ENCODE results near the gene ANKRD16. TPM values are rescaled to one million over a fixed set of nuclear protein-coding genes. Genes with fewer than 3 reads are reported as not detected.
A peak's percentile ranks its signal among the peaks of the same experiment; 100 is the strongest.

ANKRD16 gene
- total and polyA plus RNA-seq, 2 experiments from 2014 or later = 6.4 to 16.1 TPM

- Mint-ChIP-seq H3K4me3 (no peak overlapping the region), H3K27me3 (ENCODE audit: insufficient read depth, low read depth, poor library complexity) (no peaks in the 10 kb centered on the region), H3K9me3 (no peaks in the 10 kb centered on the region), H3K4me1 (no peaks in the 10 kb centered on the region), H3K36me3 (ENCODE audit: low read depth) (peaks cover 28% of the 10 kb centered on the region), H3K27ac (peak overlapping the region; percentile 36; the same call in 1 of the 2 replicates)
- H3K9me2 ChIP-seq (ENCODE audit: insufficient read depth) = no peaks in the 10 kb centered on the region
- no peak overlapping the region for H3K4me2 ChIP-seq
- ATAC-seq = no peak
- no peaks in the 10 kb centered on the region for H3F3A ChIP-seq (replicated peaks; ENCODE audit: low read depth)
- H3K36me3 ChIP-seq (ENCODE audit: insufficient read depth) = no peaks in the 10 kb centered on the region; the same call in none of the 2 replicates
- no peaks in the 10 kb centered on the region for H3K27me3 ChIP-seq (ENCODE audit: insufficient read depth)
- no peak overlapping the region for H3K27ac ChIP-seq (ENCODE audit: low read depth)
- peaks cover 27% of the 10 kb centered on the region for H4K20me1 ChIP-seq (replicated peaks; ENCODE audit: insufficient read depth)
- no peak for TF ChIP-seq ETS1 (IDR thresholded peaks at IDR 0.05)
- TF ChIP-seq, protein P1, sequence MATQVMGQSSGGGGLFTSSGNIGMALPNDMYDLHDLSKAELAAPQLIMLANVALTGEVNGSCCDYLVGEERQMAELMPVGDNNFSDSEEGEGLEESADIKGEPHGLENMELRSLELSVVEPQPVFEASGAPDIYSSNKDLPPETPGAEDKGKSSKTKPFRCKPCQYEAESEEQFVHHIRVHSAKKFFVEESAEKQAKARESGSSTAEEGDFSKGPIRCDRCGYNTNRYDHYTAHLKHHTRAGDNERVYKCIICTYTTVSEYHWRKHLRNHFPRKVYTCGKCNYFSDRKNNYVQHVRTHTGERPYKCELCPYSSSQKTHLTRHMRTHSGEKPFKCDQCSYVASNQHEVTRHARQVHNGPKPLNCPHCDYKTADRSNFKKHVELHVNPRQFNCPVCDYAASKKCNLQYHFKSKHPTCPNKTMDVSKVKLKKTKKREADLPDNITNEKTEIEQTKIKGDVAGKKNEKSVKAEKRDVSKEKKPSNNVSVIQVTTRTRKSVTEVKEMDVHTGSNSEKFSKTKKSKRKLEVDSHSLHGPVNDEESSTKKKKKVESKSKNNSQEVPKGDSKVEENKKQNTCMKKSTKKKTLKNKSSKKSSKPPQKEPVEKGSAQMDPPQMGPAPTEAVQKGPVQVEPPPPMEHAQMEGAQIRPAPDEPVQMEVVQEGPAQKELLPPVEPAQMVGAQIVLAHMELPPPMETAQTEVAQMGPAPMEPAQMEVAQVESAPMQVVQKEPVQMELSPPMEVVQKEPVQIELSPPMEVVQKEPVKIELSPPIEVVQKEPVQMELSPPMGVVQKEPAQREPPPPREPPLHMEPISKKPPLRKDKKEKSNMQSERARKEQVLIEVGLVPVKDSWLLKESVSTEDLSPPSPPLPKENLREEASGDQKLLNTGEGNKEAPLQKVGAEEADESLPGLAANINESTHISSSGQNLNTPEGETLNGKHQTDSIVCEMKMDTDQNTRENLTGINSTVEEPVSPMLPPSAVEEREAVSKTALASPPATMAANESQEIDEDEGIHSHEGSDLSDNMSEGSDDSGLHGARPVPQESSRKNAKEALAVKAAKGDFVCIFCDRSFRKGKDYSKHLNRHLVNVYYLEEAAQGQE (IDR thresholded peaks at IDR 0.05; ENCODE audit: unreplicated experiment) = no peak
- no peak for TF ChIP-seq ZNF462 (CRISPR knock-in tag; IDR thresholded peaks at IDR 0.05)
- TF ChIP-seq EZH2 (IDR thresholded peaks at IDR 0.05; ENCODE audit: low read depth, unreplicated experiment) = no peak
- TF ChIP-seq CREB1 (CRISPR knock-in tag; IDR thresholded peaks at IDR 0.05; ENCODE audit: low read depth) = no peak
- TF ChIP-seq ZNF114 (CRISPR knock-in tag; IDR thresholded peaks at IDR 0.05) = no peak
- TF ChIP-seq CTCF (conservative IDR thresholded peaks at IDR 0.05; ENCODE audit: low read depth in 2 of 2) = no peak
- no peak for TF ChIP-seq ZNF331 (CRISPR knock-in tag; IDR thresholded peaks at IDR 0.05; ENCODE audit: low read depth)
- TF ChIP-seq POLR2AphosphoS5 (IDR thresholded peaks at IDR 0.05; ENCODE audit: low read depth) = no peak
- no peak for TF ChIP-seq EZH2phosphoT487 (IDR thresholded peaks at IDR 0.05; ENCODE audit: unreplicated experiment)
- no peak for TF ChIP-seq NANOG (IDR thresholded peaks at IDR 0.05; ENCODE audit: borderline replicate concordance)
- no peak overlapping the region for H2AFZ ChIP-seq
- DNase-seq (ENCODE audit: low spot score) = no peak
- H3K4me3 ChIP-seq = no peak overlapping the region
- H3K79me2 ChIP-seq (replicated peaks; ENCODE audit: insufficient read depth) = peaks cover 64% of the 10 kb centered on the region
- no peaks in the 10 kb centered on the region for H3K4me1 ChIP-seq (ENCODE audit: insufficient read depth)
These were observed 13.0 kb upstream of the ANKRD16 start for GRCh38 chr10:5902511-5903274.

Measured in GM23338 (cell line).